Raji (cell line): ENCODE data around the gene AHSG.

Experiments used
- POLR2A ChIP-seq: IDR thresholded peaks from 2 replicates; pipeline ENCODE4 v1.6.1; 2011; ENCODE audit warnings: low read depth, low read length, control low read depth; ENCODE audit not compliant: insufficient read depth

AHSG gene

DNA sequence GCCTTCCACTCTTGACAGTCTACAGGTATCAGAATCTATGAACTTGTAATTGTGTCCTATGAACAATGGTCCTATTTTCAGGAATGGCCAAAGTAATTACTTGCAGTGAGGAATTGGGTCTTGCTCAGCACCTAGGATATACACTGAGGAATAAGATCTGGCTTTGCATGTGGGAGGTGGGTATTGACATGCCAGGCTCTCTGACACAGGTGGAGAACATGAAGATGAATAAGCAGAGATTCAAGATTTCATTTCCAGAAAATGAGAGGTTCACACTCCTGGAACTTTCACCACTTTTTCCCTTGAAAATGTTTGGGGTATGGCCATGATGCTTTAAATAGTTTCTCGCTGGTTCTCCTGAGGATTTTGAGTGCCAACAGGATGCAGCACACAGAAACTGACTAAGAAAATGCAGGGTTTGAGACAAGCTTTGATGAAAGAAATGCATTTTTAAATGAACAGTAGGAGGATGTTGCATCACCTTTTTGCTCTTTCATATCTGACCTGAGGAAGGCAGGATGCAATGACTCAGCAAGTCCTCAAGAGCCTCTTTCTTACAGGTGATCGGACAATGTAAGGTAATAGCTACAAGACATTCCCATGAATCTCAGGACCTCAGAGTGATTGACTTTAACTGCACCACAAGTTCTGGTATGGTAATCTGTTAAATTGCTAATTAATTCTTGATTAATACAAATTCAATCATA, 56.7 kb downstream of the AHSG start:
- TF ChIP-seq POLR2A = no peak

DNA sequence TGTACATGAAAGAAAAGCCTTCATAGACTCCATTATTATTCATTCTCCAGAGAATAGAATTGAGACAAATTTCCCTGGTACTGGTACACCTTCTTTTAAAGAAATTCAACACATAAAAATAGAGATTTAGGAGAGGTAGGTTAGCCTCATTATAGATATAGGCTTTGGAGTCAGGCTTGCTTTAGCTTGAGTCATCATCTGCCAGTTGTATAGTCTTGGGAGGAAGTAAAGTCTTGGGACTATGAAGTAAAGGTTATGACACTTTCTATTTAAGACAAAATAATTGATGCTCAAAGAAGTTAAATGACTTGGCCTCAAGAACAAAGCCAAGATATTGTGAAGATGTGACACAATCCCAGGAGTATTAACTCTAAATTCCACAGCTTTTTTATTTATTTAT, 57.3 kb downstream of the AHSG start:
- TF ChIP-seq POLR2A = no peak
